Activated CD8-positive, alpha-beta memory T cell treated with anti-CD3 and anti-CD28 coated beads for 1 hour (primary cell): ENCODE results near the gene MAP4K4.

Source experiments
- DNase-seq, 2 donors: peaks; one replicate each; pipeline ENCODE4 v3.0.0-alpha.2; 2020; ENCODE audit warnings: low read depth in 1 of 2; ENCODE audit errors: extremely low read depth in 1 of 2

The MAP4K4 gene

DNA sequence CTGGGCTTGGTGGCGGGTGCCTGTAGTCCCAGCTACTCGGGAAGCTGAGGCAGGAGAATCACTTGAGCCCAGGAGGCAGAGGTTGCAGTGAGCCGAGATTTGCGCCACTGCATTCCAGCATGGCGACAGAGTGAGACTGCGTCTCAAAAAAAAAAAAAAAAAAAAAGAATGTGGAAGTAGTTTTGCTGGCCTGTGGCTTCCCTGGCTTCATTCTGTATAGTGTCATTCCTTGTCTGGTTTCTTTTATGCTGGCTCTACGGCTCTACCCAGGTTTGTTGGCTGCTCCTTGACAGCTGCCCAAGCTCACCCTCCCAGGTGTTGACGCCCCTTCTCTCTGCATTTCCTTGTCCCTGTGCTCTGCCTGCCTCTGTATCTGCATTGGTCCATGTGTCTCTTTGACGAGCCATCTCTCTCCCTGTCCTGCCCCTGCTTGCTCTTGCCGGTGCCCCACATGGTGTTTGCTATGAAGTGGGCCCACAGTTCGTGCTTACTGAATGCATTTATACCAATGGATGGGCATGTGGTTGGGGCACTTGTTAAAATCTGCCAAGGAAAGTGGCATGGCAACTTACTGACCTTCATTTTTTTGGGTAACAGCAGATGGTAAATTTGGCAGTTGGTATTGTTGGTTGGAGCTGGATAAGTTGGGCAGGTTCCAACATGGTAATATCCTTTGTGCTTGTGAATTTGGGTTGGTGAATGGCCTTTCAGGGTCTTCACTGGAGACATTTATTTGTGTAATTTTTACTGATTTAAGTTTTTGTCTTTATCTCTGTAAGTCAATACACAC is 113.9 kb downstream of the MAP4K4 start:
- no peak for DNase-seq

- DNase-seq, result no peak
These were observed 114.7 kb downstream of the MAP4K4 start for GRCh38 chr2:101812226-101812625.

DNA sequence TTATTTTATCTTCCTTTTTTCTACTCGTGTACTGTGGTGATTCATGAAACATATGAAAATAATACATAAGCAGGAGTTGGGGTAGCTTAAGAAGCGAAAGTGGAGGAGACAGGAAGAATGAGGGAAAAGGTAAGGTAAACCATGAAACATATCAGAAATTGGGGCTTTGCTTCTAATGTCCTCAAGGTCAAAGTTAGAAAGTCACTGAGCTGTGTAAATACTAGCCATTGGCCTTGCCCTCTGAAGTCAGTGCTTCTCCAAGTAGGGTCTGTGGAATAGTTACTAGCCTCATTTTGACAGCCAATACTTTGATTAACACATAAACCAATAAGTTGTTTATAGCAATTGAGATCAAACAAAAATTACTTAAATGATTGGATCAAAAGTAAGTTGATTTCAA is 117.2 kb downstream of the MAP4K4 start:
- DNase-seq, result no peak

DNA sequence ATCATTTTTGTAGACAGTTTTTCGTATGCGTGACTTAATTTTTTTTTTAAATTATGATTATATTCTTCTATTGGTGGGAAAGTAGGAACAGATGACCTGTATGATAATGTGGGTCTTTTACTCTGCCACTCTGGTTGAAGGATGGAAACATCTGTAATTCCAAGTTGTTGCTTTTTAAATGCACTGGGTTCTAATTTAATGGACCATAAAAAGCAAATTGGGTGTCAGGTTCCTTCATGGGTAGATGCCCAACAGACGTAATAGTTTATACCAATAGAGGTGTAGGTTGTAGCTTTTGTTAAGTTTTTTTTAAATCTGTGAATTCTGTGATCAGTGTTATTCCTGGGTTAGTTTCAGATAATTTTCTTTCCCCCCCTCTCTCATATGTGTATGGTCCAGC is 117.6 kb downstream of the MAP4K4 start:
- DNase-seq, result no peak

- DNase-seq, result no peak
These were observed 118.4 kb downstream of the MAP4K4 start for GRCh38 chr2:101815739-101816391.

GRCh38 chr2:101816598-101816997 is 119.1 kb downstream of the MAP4K4 start:
- DNase-seq, result no peak

DNA sequence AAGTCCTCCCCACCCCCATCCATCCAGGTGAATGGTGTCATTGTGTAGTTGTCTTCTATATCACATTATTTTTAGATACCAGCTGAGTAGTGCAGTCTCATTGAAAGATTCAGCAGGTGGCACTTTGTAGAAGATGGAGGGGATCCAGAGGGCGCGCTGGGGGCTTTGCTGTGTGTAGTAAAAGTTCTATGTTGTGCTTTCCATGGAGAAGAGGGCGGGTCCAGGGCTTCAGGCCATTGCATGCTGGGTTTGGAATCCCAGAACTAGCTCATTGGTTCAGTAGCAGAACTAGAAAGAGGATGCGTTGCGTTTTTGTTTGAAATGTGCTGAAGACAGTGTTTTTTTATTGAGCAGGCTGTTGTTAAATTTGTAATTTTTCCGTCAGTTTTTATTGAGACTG is 120.0 kb downstream of the MAP4K4 start:
- no peak for DNase-seq

- DNase-seq, result no peak
These were observed 121.3 kb downstream of the MAP4K4 start for GRCh38 chr2:101818531-101819451.

DNA sequence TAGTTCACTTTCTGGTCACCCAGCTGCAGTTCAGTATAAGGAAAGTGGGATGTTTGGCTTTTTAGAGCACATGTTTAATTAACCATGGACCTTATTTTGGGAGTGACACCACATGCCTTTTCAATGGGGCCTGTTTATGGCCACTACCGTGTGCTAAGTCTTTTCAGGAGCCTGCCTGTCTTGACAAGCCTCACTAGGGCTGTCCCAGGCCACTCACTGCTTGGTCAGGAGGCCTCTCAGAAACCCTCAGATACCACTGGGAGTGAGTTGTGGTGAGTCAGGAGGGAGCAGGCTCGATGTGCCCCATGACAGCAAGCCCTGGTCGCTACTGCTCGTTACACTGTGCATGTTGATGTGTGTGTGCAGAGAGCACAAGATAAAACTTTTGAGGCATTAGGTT is 123.0 kb downstream of the MAP4K4 start:
- DNase-seq, result no peak

DNA sequence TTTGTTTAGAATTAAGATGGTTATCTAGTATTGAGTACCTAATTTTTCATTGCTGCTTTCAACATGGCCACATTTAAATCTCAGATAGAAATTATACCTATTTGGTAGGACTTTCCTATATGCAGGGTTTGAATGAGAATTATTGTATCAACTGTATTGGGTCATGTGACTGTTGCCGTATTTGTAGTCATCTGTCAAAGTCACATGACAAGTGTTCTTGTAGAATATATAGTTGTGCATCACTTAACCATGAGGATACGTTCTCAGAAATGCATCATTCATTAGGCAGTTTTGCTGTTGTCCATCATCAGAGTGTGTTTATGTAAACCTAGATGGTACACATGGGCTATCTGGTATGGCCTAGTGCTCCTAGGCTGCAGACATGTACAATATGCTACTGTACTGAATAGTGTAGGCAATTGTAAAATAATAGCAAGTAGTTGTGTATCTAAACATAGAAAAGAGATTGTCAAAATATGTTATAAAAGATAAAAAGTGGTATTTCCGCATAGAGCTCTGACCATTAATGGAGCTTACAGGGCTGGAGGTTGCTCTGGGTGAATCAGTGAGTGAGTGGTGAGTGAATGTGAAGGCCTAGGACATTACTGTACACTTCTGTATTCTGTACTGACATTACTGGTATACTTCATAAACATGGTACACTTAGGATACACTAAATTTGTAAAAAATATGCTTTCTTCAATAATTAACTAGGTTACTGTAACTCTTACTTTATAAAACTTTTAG is 123.7 kb downstream of the MAP4K4 start:
- DNase-seq, result no peak

- DNase-seq, result no peak
These were observed 124.4 kb downstream of the MAP4K4 start for GRCh38 chr2:101821828-101822458.

DNA sequence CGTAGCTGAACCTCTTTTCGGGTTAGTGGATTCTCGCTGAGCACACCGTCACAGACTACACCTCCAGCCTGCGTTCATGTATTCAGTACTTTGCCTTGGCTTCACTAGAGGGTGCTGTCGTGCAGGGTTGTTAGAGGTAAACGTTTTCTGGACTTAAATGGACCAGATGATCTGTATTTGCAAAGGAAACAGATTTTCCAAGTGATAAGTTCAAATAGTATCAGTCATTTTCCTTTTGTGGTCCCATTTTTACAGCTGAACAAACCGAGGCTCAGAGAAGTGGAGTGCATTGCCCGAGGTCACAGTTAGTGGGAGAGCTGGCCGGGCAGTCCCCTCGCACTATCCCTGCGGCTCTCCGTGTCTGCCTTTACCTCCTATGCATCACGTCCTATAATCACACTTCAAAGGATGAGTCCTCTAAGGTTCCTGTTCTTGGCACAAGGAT is 125.9 kb downstream of the MAP4K4 start:
- DNase-seq, result peak; percentile 21 to 35

DNA sequence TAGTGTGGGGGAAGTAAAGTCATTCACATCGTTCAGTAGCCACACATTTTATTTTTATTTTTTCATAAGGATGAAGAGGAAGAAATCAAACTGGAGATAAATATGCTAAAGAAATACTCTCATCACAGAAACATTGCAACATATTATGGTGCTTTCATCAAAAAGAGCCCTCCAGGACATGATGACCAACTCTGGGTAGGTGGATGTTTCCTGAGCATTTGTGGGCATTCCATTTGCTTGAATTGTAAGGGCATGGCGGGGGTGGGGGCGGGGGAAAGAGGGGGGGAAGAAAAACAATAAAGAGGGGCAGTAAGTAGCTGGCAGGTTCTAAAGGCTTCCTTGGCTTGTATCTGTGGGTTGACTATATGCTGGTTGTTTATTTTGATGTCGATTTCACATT is 126.4 kb downstream of the MAP4K4 start:
- no peak for DNase-seq

DNA sequence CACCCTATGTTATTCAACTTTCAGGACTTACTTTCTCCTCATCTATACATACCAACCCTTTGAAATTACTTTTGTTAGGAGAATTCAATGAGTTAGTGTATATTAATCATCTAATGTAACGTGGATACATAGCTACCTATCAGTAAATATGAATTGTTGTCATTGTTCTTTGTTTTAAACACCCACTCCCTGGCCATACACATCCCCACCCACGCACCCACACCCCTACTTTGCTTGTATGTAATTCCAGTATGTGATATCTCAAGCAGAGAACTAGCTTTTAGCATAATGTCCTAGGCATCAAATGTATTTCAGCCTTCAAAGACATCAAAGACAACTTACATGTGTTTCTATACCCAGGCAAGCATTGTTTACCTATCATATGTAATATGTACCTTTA is 129.2 kb downstream of the MAP4K4 start:
- no peak for DNase-seq

- no peak for DNase-seq
These were observed 129.7 kb downstream of the MAP4K4 start for GRCh38 chr2:101827246-101827645.

DNA sequence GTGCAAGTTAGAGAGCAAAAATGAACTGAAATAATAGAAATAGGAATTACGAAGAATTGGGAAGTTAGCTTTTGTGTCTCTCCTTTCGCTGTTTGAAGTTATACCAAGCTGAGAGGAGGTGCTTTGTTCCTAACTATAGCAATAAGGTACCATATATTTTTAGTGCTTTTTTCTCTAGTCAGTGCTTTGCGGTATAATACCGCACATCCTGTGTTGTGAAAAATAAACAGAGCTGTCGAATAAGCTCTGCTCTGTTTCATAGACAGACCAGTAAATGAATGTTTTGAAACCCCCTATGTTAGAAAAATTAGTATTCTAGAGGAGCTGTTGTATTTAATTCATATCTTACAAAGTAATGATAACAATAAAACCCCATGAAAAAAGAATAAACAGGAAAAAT is 130.8 kb downstream of the MAP4K4 start:
- no peak for DNase-seq

DNA sequence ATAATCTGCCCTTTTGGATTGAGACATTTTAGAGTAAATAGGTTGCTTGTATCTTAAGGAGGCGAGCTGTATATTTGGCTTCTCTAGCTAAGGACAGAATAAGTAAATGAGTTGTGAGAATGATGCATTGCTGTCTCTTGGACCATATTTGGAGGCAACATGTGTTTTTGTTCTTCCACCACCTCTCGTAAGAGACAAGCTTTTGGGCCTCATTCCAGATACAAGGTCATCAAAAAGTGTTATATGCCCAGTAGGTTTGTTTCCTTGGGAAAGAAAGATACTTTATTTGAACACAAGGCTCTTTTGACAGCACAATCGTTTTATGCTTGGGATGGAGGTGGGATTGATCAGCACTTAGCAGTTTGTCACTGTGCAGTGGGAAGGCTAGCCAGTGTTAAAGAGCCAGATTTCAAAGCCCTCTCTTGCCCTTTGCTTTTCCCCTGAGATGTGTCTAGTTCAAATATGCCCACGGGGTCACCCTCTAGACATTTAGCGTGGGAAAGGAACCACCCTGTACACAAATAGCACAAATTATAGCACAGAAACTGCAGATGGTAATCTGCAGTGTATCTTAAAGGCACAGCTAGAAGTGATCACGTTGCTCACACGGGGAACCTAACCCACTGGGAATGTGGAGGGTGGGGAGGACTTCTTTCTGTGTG is 131.3 kb downstream of the MAP4K4 start:
- DNase-seq, result no peak

- DNase-seq, result no peak
These were observed 131.9 kb downstream of the MAP4K4 start for GRCh38 chr2:101829429-101829828.

DNA sequence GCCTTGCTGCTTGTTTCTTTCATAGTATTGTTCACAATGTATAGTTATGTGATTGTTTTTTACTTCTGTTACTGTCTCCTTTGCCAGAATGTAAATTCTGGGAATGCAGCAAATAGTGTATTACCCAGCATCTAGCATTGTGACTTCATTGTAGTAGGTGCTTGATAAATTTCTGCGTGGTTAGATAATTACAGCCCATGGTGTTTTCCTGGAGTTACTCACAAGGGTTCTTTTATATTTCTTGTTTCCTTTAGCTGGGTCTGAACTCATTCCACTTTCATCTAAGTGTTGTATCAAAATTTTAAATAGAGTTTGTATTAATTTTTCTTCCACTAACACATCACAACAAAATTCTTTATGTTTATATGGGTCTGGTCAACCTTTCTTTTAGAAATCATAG is 132.6 kb downstream of the MAP4K4 start:
- DNase-seq, result no peak

- no peak for DNase-seq
These were observed 133.0 kb downstream of the MAP4K4 start for GRCh38 chr2:101830555-101830954.
